Cardiac fibroblast (primary cell): ENCODE measurements around the gene SNRNP27.
A peak's percentile ranks its signal among the peaks of the same experiment; 100 is the strongest.
"Not testable (repeated sequence)": the region's sequence is repeated elsewhere in the genome, so short reads cannot be mapped to it uniquely, and the experiment has no call there.

Experiments
- DNase-seq, 2 donors: peaks; one replicate each; pipeline versions ENCODE4 v3.0.0 to v3.0.0-alpha.2; 2010; ENCODE audit warnings: low read depth in 2 of 2
- H3K4me3 ChIP-seq, 2 donors: replicated peaks in 1 of 2; 1 replicate in 1 of 2; 2 replicates in 1 of 2; pipeline ENCODE4 v1.5.1; 2011; ENCODE audit warnings: low read depth in 2 of 2, low read length in 2 of 2, mild to moderate bottlenecking in 2 of 2, moderate library complexity in 1 of 2
- CTCF ChIP-seq: IDR thresholded peaks from one replicate; pipeline ENCODE4 v1.5.1; 2011; ENCODE audit warnings: low read depth, mild to moderate bottlenecking, low read length, inconsistent platforms

Gene SNRNP27

DNA sequence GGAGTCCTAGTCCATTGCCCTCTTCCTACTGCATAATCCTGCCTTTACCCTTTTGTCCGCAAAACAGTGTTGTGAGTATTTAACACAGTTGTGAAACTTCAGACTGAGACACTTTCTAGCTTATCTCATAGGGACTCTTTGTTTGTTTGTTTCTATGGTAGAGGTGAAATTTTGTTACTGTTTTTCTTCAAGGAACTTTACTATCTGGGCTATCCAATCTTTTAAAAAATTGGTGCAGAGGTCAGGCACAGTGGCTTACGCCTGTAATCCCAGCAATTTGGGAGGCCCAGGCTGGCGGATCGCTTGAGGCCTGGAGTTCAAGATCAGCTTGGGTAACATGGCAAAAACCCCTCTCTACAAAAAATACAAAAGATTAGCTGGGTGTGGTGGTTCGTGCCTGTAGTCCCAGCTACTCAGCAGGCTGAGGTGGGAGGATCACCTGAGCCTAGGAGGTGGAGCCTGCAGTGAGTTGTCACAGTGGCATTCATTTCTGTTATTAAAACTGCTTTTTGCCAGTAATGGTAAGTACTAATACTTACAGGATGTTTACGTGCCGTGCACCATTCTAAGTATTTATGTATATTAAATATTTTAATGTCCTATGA is 45.5 kb upstream of the SNRNP27 start:
- H3K4me3 ChIP-seq: no peak overlapping the region
- DNase-seq: peak in 1 of 2 donors; percentile 2
- TF ChIP-seq CTCF: no peak

DNA sequence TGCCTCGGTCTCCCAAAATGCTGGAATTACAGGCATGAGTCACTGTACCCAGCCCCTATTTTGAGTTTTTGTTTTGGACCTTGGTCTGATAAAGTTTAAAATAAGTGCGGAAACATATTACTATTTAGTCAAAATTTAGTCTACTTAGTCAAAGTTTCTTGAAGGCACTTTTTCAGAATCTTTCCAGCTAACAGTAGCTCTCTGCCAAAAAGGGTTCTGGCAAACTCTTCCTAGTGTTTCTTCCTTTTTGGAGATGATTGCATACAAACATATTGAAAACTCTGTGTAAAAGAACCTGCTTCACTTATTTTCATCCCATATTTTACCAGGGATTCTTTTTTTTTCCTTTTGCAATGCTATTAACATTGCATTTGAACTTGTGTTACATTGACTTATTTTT is 35.5 kb upstream of the SNRNP27 start:
- no peak for TF ChIP-seq CTCF
- H3K4me3 ChIP-seq: no peak overlapping the region
- no peak for DNase-seq

DNA sequence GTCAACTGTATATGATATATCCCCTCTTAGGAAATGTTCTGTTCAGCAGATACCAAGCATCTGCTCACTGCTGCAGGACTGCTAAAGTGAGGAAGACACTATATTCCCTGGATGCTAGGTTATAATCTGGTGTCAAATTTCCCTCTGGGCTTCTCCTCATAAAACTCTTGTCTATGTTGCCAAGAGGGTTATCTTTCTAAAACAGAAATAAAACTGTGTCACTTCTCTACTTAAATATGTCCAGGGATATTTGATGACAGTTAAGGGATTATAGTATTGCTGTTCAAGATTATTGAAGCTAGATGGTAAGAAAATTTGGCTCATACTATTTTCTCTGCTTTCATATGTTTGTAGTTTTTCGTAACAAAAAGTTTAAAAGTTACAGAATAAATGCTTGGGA is 30.5 kb upstream of the SNRNP27 start:
- no peak overlapping the region for H3K4me3 ChIP-seq
- DNase-seq: no peak
- TF ChIP-seq CTCF: no peak

DNA sequence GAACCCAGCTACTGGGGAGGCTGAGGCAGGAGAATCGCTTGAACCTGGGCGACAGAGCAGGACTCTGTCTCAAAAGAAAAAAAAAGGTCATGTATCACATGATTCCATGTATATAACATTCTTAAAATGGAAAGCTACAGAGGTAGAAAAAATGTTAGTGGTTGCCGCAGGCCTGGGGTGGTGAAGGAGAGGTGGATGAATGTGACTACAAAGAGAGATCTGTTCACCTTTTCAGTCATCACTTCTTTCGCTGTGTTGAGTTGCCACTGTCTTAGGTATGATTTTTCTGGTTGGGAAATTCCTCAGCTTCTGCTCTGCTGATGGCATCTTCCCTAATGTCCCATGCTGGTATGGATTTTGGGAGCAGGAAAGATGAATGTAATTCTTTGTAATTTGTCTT is 5.3 kb upstream of the SNRNP27 start:
- DNase-seq: no peak
- no peak for TF ChIP-seq CTCF
- H3K4me3 ChIP-seq: no peak overlapping the region

DNA sequence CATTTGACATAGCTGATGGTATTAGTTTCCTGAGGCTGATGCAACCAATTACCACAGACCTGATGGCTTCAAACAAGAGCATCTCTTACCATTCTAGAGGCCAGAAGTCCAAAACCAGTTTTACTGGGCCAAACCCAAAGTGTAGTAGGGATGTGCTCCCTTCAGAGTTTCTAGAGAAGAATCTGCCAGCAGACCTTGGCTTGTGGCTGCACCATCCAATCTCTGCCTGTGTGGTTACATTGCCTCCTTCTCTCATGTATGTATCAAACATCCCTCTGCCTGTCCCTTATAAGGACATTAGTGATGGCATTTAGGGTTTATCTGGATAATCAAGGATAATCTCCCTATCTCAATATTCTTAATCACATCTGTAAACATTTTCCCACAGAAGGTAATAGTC is 4.5 kb upstream of the SNRNP27 start:
- no peak overlapping the region for H3K4me3 ChIP-seq
- no peak for TF ChIP-seq CTCF
- no peak for DNase-seq

DNA sequence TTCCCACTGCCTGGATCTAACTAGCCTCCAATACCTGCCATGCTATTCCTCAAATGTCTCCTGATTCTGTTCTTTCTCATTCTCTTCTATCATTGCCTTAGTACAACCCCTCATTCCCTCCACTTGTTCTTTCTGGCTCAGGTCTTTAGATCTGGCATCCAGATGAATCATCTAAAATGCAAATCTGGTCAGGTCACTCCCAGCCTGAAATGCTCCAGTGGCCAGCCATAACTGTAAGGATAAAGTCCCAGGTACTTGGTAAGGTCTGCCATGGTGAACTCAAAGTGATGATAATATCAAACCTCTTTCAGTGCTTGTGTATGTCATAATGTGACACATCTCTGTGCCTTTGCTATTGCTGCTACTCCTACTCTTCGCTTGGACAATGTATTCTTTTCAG is 2.9 kb upstream of the SNRNP27 start:
- no peak for TF ChIP-seq CTCF
- H3K4me3 ChIP-seq: no peak overlapping the region
- DNase-seq: no peak

DNA sequence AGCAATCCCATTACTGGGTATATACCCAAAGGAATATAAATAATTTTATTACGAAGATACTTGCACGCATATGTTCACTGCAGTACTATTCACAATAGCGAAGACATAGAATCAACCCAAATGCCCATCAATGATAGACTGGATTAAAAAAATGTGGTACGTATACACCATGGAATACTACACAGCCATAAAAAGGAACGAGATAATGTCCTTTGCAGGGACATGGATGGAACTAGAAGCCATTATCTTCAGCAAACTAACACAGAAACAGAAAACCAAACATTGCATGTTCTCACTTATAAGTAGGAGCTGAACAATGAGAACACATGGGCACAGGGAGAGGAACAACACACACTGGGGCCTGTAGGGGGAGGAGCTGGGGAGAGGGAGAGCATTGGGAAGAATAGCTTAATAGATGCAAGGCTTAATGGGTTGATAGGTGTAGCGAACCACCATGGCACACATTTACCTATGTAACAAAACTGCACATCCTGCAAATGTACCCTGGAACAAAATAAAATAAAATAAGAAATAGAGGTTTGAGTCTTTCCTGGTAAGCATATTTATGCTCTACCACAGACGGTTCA is 825 bp upstream of the SNRNP27 start:
- DNase-seq: peak in 1 of 2 donors; percentile 10

DNA sequence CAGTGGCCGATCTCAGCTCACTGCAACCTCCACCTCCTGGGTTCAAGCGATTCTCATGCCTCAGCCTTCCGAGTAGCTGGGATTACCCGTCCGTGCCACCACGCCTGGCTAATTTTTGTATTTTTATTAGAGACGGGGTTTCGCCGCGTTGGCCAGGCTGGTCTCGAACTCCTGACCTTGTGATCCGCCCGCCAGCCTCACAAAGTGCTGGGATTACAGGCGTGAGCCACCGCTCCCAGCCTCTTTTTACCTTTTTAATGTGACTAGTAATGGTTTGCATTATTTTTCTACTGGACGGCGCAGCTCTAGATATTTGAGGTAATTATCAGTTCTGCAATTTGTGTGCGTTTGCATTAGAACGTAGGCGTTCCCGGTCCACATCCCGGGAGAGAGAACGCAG is 981 bp downstream of the SNRNP27 start:
- not testable (repeated sequence) for DNase-seq
- peak overlapping the region; percentile 71 to 74 for H3K4me3 ChIP-seq

More for the DNA sequence above, 825 bp upstream of the SNRNP27 start:
- H3K4me3 ChIP-seq: not testable (repeated sequence)
